Sigmoid colon (tissue), 7 donors: ENCODE measurements around the gene FBXO45. TPM values are rescaled to one million over a fixed set of nuclear protein-coding genes. Genes with fewer than 3 reads are reported as not detected.

Experiments used
- DNase-seq: peaks from one replicate; pipeline ENCODE4 v3.0.0-alpha.2; 2019
- H3K27ac ChIP-seq, 4 donors: fragments of 200-600 bp; sonication (generic); one replicate each; pipeline ENCODE4 v1.5.1; 2016 to 2019; ENCODE audit warnings: mild to moderate bottlenecking in 1 of 4
- H3K27me3 ChIP-seq, 3 donors: fragments of 200-600 bp; sonication (generic); one replicate each; pipeline ENCODE4 v1.5.1; 2019; ENCODE audit warnings: mild to moderate bottlenecking in 1 of 3
- H3K36me3 ChIP-seq, 4 donors: fragments of 200-600 bp; sonication (generic); one replicate each; pipeline ENCODE4 v1.5.1; 2016 to 2019
- H3K4me1 ChIP-seq, 4 donors: fragments of 200-600 bp; sonication (generic); one replicate each; pipeline ENCODE4 v1.5.1; 2017 to 2019
- H3K4me3 ChIP-seq, 4 donors: fragments of 200-600 bp; sonication (generic); one replicate each; pipeline ENCODE4 v1.5.1; 2017 to 2019; ENCODE audit warnings: mild to moderate bottlenecking in 2 of 4, moderate library complexity in 1 of 4
- H3K9me3 ChIP-seq, 4 donors: fragments of 200-600 bp in 3 of 4; sonication (generic) in 3 of 4; one replicate each; pipeline versions ENCODE4 v1.5.1 to v1.6.1; 2013 to 2019
- CTCF ChIP-seq, 4 experiments: fragments of 450-650 bp in 3 of 4; fragments of 200-600 bp in 1 of 4; IDR thresholded peaks; one replicate each; pipeline ENCODE4 v1.5.1; 2016 to 2019; ENCODE audit warnings: antibody characterized with exemption in 4 of 4, mild to moderate bottlenecking in 3 of 4, moderate library complexity in 2 of 4
- EP300 ChIP-seq, 4 donors: sonication (generic); formaldehyde crosslinking; IDR thresholded peaks; one replicate each; pipeline ENCODE4 v1.6.1; 2017; ENCODE audit warnings: antibody characterized with exemption in 4 of 4
- POLR2A ChIP-seq, 2 donors: fragments of 450-650 bp; IDR thresholded peaks; one replicate each; pipeline ENCODE4 v1.6.1; 2016; ENCODE audit warnings: antibody characterized with exemption in 2 of 2, mild to moderate bottlenecking in 2 of 2, moderate library complexity in 2 of 2
- POLR2AphosphoS5 ChIP-seq, 4 donors: sonication (generic); formaldehyde crosslinking; IDR thresholded peaks; one replicate each; pipeline ENCODE4 v1.6.1; 2017; ENCODE audit warnings: antibody characterized with exemption in 4 of 4
- WGBS, 2 donors: extraction: QIAGEN DNeasy Blood & Tissue Kit; methylation state at CpG; one replicate each; pipeline ENCODE4 v1.1.7; 2013; 5-methylcytosine and 5-hydroxymethylcytosine counted together
- intact Hi-C: fragments of 100-400 bp; cut with DNase I; formaldehyde crosslinking; loops from one replicate; pipeline ENCODE4 v1.15.1; 2023
- polyA plus RNA-seq, 3 donors: library from polyadenylated mRNA; stranded (reverse); fragments of 200-250 nt; gene quantifications; one replicate each; pipeline ENCODE4 v1.2.3, GENCODE V29; 2013
- total RNA-seq, 4 donors: library from RNA; depleted of rRNA; stranded (reverse); fragments of >200 nt; gene quantifications; one replicate each; pipeline ENCODE4 v1.1.0, GENCODE V29; 2016
- donor health status: healthy with polysubstance abuse.
- donor health status: Bipolar disorder and iron deficiency.
- donor health status: healthy.

The FBXO45 gene
- total and polyA plus RNA-seq, 7 donors: 4.8 to 10.9 (median 6.9) TPM

GRCh38 chr3:196533260-196533681 lies 35.2 kb upstream of the FBXO45 start:
- H3K27ac ChIP-seq: no peak overlapping the region
- H3K4me3 ChIP-seq: no peak overlapping the region
- WGBS, 2 donors: 65 to 66% methylated on average over 14 of the region's 14 CpGs
- TF ChIP-seq POLR2AphosphoS5 (IDR thresholded peaks at IDR 0.05) (no peak), EP300 (IDR thresholded peaks at IDR 0.05) (no peak), POLR2A (IDR thresholded peaks at IDR 0.05) (no peak), CTCF (IDR thresholded peaks at IDR 0.05) (no peak)
- intact Hi-C loops: no loop called here
- peaks cover 0 to 7% (median 2%) of the 10 kb centered on the region in 4 donors for H3K4me1 ChIP-seq
- no peak for DNase-seq
- H3K36me3 ChIP-seq: no peaks in the 10 kb centered on the region
- H3K9me3 ChIP-seq: no peaks in the 10 kb centered on the region
- peaks cover 0 to 13% (median 0%) of the 10 kb centered on the region in 3 donors for H3K27me3 ChIP-seq

- WGBS, 2 donors: 51 to 55% methylated on average over 18 of the region's 18 CpGs
- Histone ChIP-seq H3K36me3 (no peaks in the 10 kb centered on the region), H3K27ac (no peak overlapping the region), H3K27me3 (peaks cover 0 to 15% (median 0%) of the 10 kb centered on the region in 3 donors), H3K9me3 (no peaks in the 10 kb centered on the region), H3K4me3 (no peak overlapping the region), H3K4me1 (no peaks in the 10 kb centered on the region)
- intact Hi-C loops: no loop called here
- TF ChIP-seq EP300 (IDR thresholded peaks at IDR 0.05): no peak
- TF ChIP-seq CTCF (IDR thresholded peaks at IDR 0.05): peak; percentile 10 to 36 (median 24)
- no peak for DNase-seq
These were observed 31.0 kb upstream of the FBXO45 start for GRCh38 chr3:196537319-196537984.

- WGBS, 2 donors: 92 to 93% methylated on average over 6 of the region's 6 CpGs
- no peaks in the 10 kb centered on the region for H3K9me3 ChIP-seq
These were observed 26.6 kb upstream of the FBXO45 start for GRCh38 chr3:196541684-196542445.

GRCh38 chr3:196544491-196544992 lies 23.9 kb upstream of the FBXO45 start:
- Histone ChIP-seq H3K27me3 (no peaks in the 10 kb centered on the region), H3K9me3 (peaks cover 0 to 6% (median 0%) of the 10 kb centered on the region in 4 donors), H3K36me3 (no peaks in the 10 kb centered on the region), H3K4me3 (no peak overlapping the region), H3K27ac (no peak overlapping the region), H3K4me1 (no peaks in the 10 kb centered on the region)
- intact Hi-C loops: no loop called here
- TF ChIP-seq EP300 (IDR thresholded peaks at IDR 0.05) (no peak), POLR2A (IDR thresholded peaks at IDR 0.05) (no peak), CTCF (IDR thresholded peaks at IDR 0.05) (no peak), POLR2AphosphoS5 (IDR thresholded peaks at IDR 0.05) (no peak)
- WGBS, 2 donors: 91 to 95% methylated on average over 2 of the region's 2 CpGs
- no peak for DNase-seq

More at GRCh38 chr3:196541684-196542445, 26.6 kb upstream of the FBXO45 start:
- no peak for TF ChIP-seq EP300 (IDR thresholded peaks at IDR 0.05)
- TF ChIP-seq CTCF (IDR thresholded peaks at IDR 0.05): no peak
- no peak for TF ChIP-seq POLR2AphosphoS5 (IDR thresholded peaks at IDR 0.05)
- no peak for TF ChIP-seq POLR2A (IDR thresholded peaks at IDR 0.05)
- Histone ChIP-seq H3K4me3 (no peak overlapping the region), H3K4me1 (no peaks in the 10 kb centered on the region), H3K27ac (no peak overlapping the region), H3K36me3 (no peaks in the 10 kb centered on the region), H3K27me3 (peaks cover 0 to 15% (median 0%) of the 10 kb centered on the region in 3 donors)
- no peak for DNase-seq
- intact Hi-C loops: no loop called here
